Stimulated activated CD8-positive, alpha-beta memory T cell treated with anti-CD3 and anti-CD28 coated beads, Interleukin-7, amount 100 ng/mL, for 48 hours (primary cell): ENCODE data around the gene PILRB.
"Not testable (repeated sequence)": the region's sequence is repeated elsewhere in the genome, so short reads cannot be mapped to it uniquely, and the experiment has no call there.

Experiments
- DNase-seq, 2 donors: peaks; one replicate each; pipeline ENCODE4 v3.0.0-alpha.2; 2020; ENCODE audit warnings: low read depth in 1 of 2; ENCODE audit errors: extremely low read depth in 1 of 2

Gene PILRB

GRCh38 chr7:100358027-100358856 is at the start of gene PILRB:
PILRB (plus strand) TSS chr7:100358117; CDS start chr7:100358303, 186 bp downstream.
- no peak for DNase-seq

- not testable (repeated sequence) for DNase-seq
These were observed 39.6 kb upstream of the PILRB start for GRCh38 chr7:100318329-100318728.

DNA sequence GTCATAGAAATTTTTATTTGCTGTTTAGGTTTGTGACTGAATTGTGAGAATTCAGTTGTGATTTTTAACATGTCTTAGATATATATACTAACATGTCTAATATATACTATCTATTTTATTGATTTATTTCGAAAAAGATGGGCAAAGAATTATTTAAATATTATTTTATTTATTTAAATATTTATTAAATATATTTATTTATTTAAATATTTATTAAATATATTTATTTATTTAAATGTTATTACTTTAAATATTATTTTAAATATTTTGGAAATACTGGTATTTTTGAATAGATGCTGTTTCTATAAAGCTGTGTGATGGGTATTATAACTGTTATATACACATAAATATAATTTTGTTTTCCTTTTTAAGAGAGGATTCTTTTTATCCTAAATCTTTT is 36.3 kb upstream of the PILRB start:
- DNase-seq = not testable (repeated sequence)

GRCh38 chr7:100324194-100324593 is 33.7 kb upstream of the PILRB start:
- DNase-seq = not testable (repeated sequence)

DNA sequence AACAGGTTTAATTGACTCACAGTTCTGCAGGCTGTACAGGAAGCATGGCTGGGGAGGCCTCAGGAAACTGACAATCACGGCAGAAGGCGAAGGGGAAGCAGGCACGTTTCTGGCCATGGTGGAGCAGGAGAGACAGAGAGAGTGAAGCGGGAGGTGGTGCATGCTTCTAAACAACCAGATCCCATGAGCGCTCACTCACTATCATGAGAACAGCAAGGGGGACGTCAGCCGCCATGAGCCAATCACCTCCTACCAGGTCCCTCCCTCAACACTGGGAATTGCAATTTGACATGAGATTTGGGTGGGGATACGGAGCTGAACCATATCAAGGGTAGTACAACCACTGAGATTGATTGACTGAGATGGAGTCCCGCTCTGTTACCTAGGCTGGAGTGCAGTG is 32.2 kb upstream of the PILRB start:
- DNase-seq = not testable (repeated sequence)

GRCh38 chr7:100326914-100327313 is 31.0 kb upstream of the PILRB start:
- not testable (repeated sequence) for DNase-seq

GRCh38 chr7:100335566-100336466 is 22.1 kb upstream of the PILRB start:
- peak; percentile 79 to 84 for DNase-seq

- not testable (repeated sequence) for DNase-seq
These were observed 19.7 kb upstream of the PILRB start for GRCh38 chr7:100338083-100338696.

DNA sequence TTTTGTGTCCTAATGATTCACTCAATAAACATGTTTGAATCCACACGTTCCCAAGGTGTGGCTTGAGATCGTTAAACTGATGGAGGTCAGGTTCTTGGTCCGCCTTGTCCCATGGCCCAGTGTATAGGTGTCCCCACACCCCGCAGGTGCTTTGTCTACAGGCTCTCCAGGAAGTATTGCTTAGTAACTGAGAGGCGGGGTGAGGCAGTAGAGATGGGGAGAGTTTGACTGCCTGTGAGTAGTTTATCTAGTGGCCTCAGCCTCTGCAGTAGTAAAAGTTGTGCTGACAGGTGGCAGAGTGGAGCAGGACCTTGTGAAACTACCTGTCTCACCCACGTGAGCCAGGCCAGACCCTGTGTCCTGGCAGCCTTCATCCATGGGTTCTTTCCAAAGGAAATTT is 16.6 kb upstream of the PILRB start:
- DNase-seq = not testable (repeated sequence)

- DNase-seq = no peak
These were observed 15.2 kb upstream of the PILRB start for GRCh38 chr7:100342765-100343164.

DNA sequence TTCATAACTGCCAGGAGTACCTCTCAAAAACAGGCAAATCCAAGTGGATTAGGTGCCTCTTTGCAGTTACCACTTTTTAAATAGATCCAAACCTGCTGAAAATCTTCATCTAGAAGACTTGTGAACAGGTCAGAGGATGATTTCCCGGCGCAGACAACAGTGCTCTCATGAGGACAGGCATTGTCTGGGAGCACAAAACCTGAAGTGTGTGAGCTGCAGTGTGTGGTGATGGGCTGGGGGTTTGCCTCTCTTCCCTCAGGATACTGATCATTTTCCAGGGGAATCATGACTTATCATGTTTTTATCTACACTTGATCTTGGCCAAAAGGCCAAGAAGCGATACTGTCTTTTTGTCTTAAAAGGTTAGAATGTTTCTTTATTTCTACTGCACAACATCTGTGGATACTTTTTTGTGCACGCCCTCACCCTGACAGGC is 13.8 kb upstream of the PILRB start:
- not testable (repeated sequence) for DNase-seq

GRCh38 chr7:100344560-100345287 is 13.2 kb upstream of the PILRB start:
- DNase-seq = peak; percentile 44 to 79

DNA sequence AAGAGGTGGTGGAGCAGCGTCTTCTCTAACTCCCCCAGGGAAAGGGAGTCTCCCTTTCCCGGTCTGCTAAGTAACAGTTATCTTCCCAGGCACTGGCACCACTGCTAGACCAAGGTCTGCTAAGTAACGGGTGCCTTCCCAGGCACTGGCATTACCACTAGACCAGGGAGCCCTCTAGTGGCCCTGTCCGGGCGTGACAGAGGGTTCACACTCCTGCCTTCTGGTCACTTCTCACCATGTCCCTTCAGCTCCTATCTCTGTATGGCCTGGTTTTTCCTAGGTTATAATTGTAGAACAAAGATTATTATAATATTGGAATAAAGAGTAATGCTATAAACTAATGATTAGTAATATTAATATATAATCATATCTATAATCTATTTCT is 12.6 kb upstream of the PILRB start:
- peak in 1 of 2 donors; percentile 44 for DNase-seq

DNA sequence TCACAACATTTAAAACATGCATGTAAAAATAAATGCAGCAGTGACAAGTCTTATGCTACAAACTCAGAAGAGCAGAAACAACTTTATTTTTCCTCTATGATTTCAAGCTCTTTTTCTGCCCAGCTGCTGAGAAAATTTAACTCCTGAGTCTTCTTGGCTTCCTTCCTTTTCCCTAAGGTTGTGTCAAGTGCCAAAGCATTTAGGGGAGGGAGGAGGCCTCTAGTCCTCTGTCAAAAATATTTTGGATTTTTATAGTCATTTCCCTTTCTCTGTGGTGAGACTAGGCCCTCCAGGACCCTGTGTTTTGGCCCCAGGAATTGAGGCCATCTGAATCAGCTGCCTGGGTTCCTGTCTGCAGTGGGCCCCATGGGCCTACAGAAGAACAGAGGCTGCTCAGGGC is 11.0 kb upstream of the PILRB start:
- DNase-seq = no peak

DNA sequence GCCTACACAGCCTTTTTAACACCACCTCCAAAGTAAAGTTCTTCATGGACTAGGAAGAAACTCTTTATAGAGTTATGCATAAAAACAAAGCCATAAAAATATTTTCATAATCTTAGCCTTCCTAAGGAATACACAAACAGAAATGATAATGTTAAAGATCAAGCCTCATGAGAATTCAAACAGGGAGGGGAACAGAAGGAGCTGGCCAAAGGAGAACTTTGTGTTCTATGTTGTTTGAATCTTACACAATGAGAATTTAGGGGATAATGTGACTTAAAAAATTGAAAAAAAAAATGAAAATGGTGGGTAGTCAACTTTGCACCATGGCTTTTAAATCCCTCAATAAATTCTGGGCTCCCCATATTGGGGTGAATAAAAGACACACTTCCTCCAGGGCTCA is 9.1 kb upstream of the PILRB start:
- DNase-seq = no peak

DNA sequence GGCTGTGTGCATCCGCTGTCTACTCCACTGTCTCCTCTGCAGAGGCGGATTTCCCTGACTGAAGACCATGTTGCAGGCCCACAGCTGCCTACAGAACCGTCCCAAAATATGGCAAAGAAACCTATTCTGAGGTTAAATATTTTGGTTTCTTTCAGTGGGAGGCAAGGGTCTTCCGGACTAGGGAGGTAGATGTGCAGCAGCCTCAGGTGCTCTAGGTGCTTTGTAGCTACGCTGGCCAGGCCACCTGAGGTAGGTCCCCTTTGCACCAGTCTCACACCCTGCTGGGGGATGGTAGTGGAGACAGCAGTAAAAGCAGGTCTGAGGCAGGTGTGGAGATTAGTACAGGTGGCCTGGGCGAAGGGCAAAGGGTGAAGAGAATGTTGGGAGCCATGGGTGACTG is 8.2 kb upstream of the PILRB start:
- no peak for DNase-seq

DNA sequence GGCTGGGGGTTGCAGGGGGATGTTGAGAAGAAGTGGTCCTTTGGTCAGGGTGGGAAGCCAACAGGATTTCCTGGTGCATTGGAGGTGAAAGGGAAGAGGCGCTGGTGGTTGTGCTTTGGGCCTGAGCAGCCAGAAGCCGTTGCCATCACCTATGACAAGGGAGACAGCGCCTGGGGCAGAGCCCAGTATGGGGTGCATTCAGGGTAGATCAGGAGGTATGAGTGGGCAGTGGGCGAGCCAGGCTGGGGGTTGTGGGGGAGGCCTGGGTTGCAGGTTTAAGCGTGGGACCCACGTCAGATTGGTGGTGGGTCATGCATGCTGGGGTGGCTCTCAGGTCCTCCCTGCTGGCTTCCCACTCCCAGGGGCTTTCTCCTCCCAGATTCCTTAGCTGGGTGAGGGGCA is 6.3 kb upstream of the PILRB start:
- no peak for DNase-seq

GRCh38 chr7:100352230-100352781 is 5.6 kb upstream of the PILRB start:
- DNase-seq = not testable (repeated sequence)

DNA sequence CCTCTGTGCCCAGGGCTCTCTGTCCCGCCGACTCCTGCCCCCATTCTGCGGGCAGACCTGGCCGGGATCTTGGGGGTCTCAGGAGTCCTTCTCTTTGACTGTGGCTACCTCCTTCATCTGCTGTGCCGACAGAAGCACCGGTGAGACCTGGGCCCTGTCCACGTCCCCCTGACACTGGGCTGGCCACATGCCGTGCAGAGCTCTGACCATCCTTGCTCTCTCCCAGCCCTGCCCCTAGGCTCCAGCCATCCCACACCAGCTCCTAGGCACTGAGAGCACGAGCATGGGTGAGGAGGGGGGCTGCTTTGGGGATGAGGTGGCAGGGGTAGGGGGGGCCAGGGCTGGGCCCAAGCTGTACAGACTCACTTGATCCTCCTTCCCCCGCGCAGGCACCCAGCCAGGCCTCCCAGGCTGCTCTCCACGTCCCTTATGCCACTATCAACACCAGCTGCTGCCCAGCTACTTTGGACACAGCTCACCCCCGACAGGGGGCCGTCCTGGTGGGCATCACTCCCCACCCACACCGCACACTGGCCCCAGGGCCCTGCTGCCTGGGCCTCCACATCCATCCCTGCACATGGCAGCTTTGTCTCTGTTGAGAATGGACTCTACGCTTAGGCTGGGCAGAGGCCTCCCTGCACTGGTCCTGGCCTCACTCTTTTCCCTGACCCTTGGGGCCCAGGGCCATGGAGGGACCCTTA is 4.8 kb upstream of the PILRB start:
- no peak for DNase-seq
